Measurements from ENCODE around the gene RESF1. TPM values are rescaled to one million over a fixed set of nuclear protein-coding genes. Genes with fewer than 3 reads are reported as not detected.

The RESF1 gene
- total and polyA plus RNA-seq, 2 experiments from 2014 or later: 134 to 313 TPM

GRCh38 chr12:31991146-31991545, 31.9 kb downstream of the RESF1 start:
- Histone ChIP-seq H3F3A (replicated peaks; ENCODE audit: low read depth) (peaks cover 2% of the 10 kb centered on the region; the same call in 1 of the 2 replicates), H2AFZ (no peak overlapping the region), H3K79me2 (replicated peaks; ENCODE audit: insufficient read depth) (peaks cover 41% of the 10 kb centered on the region), H3K4me1 (ENCODE audit: insufficient read depth) (no peaks in the 10 kb centered on the region), H3K4me2 (no peak overlapping the region), H3K4me3 (no peak overlapping the region), H3K36me3 (ENCODE audit: insufficient read depth) (peaks cover 25% of the 10 kb centered on the region), H3K27ac (ENCODE audit: low read depth) (no peak overlapping the region; the same call in 1 of the 2 replicates), H3K9me2 (ENCODE audit: insufficient read depth) (no peaks in the 10 kb centered on the region), H3K27me3 (ENCODE audit: insufficient read depth) (no peaks in the 10 kb centered on the region), H4K20me1 (replicated peaks; ENCODE audit: insufficient read depth) (peaks cover 7% of the 10 kb centered on the region)
- Mint-ChIP-seq H3K27ac (no peak overlapping the region), H3K36me3 (ENCODE audit: low read depth) (peaks cover 90% of the 10 kb centered on the region), H3K27me3 (ENCODE audit: insufficient read depth, low read depth, poor library complexity) (no peaks in the 10 kb centered on the region), H3K4me1 (peaks cover 4% of the 10 kb centered on the region; the same call in 2 of the 3 replicates), H3K4me3 (no peak overlapping the region), H3K9me3 (peaks cover 6% of the 10 kb centered on the region)
- DNase-seq (ENCODE audit: low spot score) (no peak), ATAC-seq (no peak)
- no peak for TF ChIP-seq EZH2 (IDR thresholded peaks at IDR 0.05; ENCODE audit: low read depth, unreplicated experiment)
- TF ChIP-seq ZNF462 (CRISPR knock-in tag; IDR thresholded peaks at IDR 0.05): no peak
- no peak for TF ChIP-seq CTCF (conservative IDR thresholded peaks at IDR 0.05; ENCODE audit: low read depth in 2 of 2)
- TF ChIP-seq EZH2phosphoT487 (IDR thresholded peaks at IDR 0.05; ENCODE audit: unreplicated experiment): no peak
- no peak for TF ChIP-seq ETS1 (IDR thresholded peaks at IDR 0.05)
- TF ChIP-seq REST (IDR thresholded peaks at IDR 0.05; ENCODE audit: unreplicated experiment): no peak
- no peak for TF ChIP-seq JUNB (IDR thresholded peaks at IDR 0.05; ENCODE audit: unreplicated experiment)
- no peak for TF ChIP-seq ZNF331 (CRISPR knock-in tag; IDR thresholded peaks at IDR 0.05; ENCODE audit: low read depth)
- TF ChIP-seq CREB1 (CRISPR knock-in tag; IDR thresholded peaks at IDR 0.05; ENCODE audit: low read depth): no peak
- TF ChIP-seq NANOG (IDR thresholded peaks at IDR 0.05; ENCODE audit: borderline replicate concordance): no peak
- no peak for TF ChIP-seq ZNF114 (CRISPR knock-in tag; IDR thresholded peaks at IDR 0.05)
- no peak for TF ChIP-seq POLR2AphosphoS5 (IDR thresholded peaks at IDR 0.05; ENCODE audit: low read depth)
- TF ChIP-seq STAT1 (IDR thresholded peaks at IDR 0.05; ENCODE audit: unreplicated experiment): no peak

Measured in GM23338 (cell line).